ENCODE results near the gene PLCB1.

DNA sequence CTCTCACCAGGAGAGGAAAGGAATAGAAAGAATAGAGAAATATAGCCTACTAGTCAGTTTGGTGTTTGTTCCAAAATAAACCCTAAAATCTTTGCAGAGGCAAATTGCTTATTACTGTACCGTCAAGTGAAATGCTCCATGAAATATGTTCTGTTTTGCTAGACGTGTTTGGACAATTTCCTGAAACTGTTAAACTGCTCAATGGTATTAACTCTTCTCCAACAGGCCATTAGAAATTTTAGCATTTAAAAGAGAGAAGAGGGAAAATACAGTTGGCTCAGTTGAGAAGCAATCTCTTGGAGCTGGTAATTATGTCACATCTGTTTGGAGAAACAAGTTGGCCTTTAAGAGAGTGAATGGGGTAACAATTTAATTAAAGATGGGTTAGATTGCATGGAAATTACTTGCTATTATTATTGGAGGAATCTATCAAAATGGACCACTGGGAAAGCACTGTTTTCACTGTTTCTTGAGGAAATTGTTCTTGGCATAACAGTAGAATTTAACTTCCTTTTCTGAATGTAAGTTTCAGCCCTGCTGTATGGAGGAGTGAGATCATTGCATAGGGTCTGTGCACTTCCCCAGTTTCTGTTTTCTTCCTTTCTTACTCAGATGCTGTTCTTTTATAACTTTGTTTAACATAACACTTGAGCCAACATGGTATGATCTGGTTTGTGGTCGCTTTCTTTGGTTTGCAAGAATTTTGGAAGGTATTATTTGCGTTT lies 373.6 kb downstream of the PLCB1 start:
- TF ChIP-seq, protein P1, sequence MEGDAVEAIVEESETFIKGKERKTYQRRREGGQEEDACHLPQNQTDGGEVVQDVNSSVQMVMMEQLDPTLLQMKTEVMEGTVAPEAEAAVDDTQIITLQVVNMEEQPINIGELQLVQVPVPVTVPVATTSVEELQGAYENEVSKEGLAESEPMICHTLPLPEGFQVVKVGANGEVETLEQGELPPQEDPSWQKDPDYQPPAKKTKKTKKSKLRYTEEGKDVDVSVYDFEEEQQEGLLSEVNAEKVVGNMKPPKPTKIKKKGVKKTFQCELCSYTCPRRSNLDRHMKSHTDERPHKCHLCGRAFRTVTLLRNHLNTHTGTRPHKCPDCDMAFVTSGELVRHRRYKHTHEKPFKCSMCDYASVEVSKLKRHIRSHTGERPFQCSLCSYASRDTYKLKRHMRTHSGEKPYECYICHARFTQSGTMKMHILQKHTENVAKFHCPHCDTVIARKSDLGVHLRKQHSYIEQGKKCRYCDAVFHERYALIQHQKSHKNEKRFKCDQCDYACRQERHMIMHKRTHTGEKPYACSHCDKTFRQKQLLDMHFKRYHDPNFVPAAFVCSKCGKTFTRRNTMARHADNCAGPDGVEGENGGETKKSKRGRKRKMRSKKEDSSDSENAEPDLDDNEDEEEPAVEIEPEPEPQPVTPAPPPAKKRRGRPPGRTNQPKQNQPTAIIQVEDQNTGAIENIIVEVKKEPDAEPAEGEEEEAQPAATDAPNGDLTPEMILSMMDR (IDR thresholded peaks at IDR 0.05) = no peak
- TF ChIP-seq POLR2A (IDR thresholded peaks at IDR 0.05) = no peak

Measured in uterus (tissue), 2 donors.